Stimulated activated CD8-positive, alpha-beta memory T cell treated with anti-CD3 and anti-CD28 coated beads, Interleukin-7, amount 100 ng/mL, for 1 hour (primary cell): ENCODE measurements around the gene TLR5.
"Not testable (repeated sequence)": the region's sequence is repeated elsewhere in the genome, so short reads cannot be mapped to it uniquely, and the experiment has no call there.

Experiments
- DNase-seq, 2 donors: peaks; one replicate each; pipeline ENCODE4 v3.0.0-alpha.2; 2020; ENCODE audit warnings: low read depth in 2 of 2

The TLR5 gene, protein sequence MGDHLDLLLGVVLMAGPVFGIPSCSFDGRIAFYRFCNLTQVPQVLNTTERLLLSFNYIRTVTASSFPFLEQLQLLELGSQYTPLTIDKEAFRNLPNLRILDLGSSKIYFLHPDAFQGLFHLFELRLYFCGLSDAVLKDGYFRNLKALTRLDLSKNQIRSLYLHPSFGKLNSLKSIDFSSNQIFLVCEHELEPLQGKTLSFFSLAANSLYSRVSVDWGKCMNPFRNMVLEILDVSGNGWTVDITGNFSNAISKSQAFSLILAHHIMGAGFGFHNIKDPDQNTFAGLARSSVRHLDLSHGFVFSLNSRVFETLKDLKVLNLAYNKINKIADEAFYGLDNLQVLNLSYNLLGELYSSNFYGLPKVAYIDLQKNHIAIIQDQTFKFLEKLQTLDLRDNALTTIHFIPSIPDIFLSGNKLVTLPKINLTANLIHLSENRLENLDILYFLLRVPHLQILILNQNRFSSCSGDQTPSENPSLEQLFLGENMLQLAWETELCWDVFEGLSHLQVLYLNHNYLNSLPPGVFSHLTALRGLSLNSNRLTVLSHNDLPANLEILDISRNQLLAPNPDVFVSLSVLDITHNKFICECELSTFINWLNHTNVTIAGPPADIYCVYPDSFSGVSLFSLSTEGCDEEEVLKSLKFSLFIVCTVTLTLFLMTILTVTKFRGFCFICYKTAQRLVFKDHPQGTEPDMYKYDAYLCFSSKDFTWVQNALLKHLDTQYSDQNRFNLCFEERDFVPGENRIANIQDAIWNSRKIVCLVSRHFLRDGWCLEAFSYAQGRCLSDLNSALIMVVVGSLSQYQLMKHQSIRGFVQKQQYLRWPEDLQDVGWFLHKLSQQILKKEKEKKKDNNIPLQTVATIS

DNA sequence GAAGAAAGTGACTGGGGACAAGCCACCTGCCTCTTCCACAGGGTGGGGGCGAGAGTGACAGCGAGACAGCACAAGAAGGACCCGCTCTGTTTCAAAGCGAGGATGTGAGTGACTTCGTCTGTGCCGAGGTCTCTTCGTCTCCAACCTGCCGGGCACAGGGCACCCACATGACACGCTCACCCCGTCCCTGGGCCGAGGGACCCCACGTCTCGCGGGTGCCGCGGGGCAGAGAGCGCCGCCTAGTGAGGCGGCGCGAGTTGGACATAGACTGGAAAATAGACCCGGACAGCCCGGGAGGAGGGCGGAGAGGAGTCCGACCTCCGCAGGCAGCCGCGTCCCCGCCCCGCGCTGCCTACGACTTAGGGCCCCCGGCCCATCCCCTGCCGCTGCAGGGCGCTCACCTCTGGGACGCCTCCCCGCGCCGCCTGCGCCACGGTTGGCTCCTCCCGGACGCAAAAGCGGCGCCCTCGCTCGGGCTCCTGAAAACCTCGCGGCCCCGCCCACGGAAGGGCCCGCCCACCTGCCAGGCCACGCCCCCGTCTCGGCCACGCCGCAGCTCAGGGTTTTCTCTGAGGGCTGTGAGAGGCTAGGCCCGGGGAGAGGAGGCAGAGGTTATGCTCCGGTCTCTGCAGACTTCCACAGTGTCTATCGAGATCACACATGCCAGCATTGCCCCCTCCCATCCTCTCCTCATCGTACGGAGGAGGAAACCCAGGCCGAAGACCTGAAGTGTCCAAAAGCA, at the start of gene TLR5:
TSS of gene TLR5 (minus strand) at position 454 of the 742 bp plus-strand sequence. CDS start 30,217 bp downstream, outside the sequence.
- peak; percentile 79 to 85 for DNase-seq

DNA sequence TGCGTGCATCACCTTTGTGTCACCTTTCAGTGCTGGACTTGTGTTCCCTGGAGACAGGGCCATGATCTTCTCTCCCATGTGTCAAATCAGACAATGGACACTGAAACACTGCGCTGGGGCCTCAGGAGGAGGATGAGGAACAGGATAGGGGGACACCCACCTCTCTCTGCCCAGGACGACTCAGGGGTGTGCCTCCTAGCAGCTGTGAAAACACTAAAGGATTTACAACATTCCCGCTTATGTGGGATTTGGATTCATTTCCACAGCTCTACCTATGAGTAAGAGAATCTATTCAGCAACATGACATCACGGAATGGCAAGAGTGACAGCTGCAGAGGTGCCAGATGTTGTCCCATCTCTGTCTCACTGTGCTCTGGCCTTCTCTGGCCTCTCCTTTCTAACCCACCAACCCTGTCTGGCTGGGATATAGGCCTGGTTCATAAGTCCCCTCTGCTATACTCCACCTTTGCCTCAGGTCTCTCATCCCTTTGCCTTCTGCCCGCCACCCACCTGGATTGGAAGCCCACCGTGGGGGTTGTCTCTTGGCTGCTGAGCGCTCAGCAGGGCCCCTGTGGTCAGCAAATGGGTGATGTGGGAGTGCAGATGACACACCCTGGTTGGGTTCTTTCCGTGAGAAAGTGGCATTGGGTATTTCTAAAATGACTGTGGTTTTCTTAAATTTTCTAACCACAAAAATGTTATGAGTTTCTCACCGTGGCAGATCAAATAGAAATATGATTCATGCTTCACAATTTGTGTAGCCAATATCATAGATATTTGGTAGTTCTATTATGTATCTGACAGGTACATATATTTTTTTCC, 47.1 kb upstream of the TLR5 start:
- peak in 1 of 2 donors; percentile 7 for DNase-seq

DNA sequence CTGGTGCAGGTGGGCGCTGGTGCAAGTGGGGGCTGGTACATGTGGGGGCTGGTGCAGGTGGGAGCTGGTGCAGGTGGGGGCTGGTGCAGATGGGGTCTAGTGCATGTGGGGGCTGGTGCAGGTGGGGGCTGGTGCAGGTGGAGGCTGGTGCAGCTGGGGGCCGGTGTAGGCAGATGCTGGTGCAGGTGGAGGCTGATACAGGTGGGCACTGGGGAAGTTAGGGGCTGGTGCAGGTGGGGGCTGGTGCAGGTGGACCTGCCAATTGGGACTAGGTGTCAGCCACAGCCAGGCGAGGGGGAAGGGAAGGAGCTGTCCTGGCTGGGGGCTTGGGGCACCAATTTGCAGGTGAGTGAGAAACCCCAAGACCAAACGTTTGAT, 46.5 kb upstream of the TLR5 start:
- DNase-seq = no peak

DNA sequence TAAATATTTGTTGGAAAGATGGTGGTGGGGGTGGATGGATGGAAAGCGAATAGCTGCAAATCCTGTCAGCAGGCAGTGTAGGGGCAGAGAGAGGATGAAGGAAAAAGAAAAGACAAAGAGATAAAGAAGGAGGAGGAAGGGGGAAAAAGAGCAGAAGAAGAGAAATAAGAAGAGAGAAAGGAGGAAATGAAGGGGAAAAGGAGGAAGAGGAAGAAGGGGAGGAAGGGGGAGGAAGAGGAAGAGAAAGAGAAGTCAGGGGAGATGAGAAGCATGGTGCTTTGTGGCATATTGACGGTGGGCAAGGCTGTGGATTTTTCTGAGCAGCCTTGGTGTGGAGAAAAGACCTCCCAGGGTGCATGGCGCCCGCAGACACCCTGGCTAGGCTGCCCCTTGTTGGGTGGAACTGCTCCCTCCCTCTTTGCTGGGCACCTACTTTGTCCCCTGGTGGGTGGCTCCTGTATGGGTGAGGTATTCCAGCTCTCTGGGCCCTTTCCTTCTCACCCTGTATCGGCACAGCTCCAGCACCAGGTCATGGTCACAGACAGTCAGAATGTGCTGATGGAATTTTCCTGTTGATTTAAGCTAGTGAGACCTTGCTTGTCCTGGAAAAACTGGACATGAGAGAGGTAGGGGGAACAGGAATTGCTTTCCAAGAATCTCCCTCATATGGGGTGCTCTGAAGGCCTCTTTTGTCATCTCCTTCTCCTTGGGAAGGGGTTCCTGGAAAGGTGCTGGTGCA, 45.7 kb upstream of the TLR5 start:
- DNase-seq = no peak

DNA sequence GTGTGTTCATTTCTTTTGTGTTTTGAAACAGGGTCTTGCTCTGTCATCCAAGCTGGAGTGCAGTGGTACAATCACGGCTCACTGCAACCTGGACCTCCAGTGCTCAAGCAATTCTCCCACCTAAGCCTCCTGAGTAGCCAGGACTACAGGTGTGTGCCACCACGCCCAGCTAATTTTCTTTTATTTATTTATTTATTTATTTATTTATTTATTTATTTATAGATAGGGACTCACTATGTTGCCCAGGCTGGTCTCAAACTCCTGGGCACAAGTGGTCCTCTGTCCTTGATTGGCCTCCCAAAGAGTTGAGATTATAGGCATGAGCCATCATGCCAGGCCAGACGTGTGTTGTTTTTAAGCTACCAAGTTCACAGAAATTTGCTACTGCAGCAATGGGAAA, 43.8 kb upstream of the TLR5 start:
- no peak for DNase-seq

DNA sequence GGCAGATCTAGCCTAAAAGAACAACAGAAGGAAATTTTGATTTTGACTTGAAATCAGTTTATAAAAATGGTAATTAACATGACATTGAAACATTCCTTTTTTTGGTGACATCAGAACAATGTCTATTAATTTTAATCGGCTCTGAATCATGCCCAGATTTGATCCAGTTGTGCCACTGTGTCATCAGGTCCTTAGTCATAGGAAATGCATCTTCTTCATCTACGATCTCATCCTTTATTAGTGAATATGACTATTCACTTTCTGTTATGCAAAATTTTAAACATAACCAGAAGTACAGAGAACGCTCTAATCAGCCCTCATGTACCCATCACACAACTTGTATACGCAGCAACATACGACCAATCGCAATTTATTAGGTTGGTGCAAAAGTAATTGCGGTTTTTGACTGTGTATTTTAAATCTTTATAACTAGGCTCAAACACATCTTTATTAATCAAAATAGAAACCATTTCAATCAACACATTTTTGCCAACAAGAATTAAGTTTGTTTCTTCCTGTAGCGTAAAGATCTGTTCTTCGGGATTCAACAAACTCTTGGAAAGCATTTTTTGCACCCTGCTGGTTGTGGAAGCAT, 40.3 kb upstream of the TLR5 start:
- no peak for DNase-seq

DNA sequence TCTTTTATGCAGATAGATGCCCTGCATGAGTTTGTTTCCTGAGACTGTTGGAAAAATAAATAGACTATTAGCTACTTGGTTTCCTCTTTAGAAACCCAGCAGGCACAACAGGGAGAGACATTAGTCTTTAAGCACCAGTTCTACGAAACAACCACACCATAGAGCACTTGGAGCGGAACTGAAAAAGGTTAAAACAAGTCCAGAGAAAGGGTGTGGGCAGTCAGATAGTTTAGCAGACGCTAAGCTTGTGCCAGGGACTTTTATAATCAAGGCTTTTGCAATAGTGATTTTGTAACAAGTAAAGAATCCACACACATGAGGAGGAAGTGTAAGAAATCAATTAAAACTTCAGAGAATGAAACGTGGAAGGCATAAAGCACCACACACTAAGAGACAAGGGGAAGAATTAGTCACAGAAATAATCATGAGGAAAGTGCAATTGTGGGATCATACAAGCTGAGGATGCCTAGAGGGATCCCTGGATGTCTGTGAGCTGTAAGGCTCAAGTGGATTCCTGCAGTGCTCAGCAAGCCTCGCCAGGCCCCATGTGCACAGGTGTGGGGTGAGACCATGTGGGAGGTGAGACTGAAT, 37.8 kb upstream of the TLR5 start:
- DNase-seq = no peak

DNA sequence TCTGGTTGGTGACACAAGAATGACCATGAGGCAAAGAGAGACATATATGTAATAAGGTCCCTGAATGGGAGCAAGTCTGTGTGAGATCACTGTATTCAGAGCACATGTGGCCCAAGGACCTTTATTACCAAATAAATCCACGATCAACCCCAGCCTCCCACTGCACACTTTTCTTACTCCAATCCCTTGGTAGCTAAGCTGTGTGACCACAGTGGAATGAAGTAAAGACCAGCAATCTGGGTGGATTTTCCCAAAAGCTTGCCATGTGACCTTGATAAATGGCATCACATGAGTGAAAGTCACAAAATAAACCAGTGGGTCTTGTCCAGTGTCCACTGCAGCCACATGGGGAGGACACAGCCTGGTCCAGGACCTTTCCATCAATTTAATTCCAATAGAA, 36.7 kb upstream of the TLR5 start:
- DNase-seq = no peak

DNA sequence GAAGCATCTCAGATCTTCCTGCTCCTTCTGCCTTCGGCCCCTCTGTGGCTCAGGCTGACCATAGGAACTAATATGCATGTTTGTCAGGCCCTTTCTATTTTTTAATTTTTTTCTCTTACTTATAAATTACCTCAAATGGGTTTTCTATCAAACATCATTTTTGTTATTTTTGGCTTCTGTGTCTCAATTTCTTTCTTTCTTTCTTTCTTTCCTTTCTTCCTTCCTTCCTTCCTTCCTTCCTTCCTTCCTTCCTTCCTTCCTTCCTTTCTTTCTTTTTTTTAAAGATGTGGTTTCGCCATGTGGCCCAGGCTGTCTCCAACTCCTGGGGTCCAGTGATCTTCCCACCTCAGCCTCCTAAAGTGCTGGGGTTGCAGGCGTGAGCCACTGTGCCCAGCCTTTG, 36.2 kb upstream of the TLR5 start:
- DNase-seq = no peak

DNA sequence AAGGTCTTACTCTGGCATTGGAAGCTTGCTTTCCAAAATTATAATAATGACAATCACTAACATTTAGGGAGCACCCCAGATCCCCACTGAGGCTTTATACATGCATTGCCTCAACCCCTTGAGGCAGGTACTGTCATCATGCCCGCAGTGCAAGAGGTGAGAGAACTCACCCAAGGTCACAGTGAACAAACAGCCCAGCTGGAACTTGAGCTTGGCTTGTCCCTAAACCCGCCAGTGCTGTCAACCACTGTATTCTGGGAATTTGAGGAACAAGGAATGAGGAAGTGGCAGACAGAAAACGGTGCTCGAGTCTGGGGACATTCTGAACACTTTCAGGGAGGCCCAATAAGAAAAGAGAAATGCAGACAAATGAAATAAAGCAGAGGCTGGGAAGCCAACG, 34.6 kb upstream of the TLR5 start:
- no peak for DNase-seq

DNA sequence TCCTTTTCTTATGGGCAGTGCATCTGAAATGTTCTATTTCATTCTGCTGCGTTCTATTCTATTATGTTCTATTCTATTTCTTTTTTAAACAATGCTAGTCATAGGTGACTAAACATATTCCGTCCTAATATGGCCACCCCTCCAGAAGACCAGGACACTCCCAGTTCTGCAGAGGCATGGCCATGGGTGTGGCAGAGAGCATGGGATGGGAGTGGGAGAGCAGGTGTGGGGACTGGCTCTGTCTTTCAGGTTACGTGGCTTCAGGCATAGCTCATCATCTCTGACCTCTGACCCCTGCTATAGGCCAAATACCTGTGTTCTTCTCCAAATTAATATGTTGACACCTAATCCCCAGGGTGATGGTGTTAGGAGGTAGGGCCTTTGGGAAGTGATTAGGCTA, 33.4 kb upstream of the TLR5 start:
- no peak for DNase-seq

DNA sequence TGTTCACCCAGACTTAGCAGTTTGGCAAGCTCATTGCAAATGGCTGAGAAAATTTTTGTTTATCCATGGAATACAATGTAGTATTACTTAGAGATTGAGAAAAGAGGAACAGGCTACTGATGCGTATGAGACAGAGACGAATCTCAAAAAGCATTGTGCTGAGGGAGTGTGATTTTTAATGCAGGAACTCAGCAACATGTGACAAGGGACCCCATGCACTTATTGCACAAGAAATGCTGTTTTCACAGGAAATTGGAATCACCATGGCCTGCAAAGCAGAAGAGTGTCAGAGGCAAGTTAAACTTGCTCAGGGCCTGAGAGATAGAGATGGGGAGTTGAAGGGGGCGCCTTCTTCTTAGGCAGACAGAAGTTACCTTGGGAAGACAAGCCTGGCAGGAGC, 32.6 kb upstream of the TLR5 start:
- DNase-seq = no peak

DNA sequence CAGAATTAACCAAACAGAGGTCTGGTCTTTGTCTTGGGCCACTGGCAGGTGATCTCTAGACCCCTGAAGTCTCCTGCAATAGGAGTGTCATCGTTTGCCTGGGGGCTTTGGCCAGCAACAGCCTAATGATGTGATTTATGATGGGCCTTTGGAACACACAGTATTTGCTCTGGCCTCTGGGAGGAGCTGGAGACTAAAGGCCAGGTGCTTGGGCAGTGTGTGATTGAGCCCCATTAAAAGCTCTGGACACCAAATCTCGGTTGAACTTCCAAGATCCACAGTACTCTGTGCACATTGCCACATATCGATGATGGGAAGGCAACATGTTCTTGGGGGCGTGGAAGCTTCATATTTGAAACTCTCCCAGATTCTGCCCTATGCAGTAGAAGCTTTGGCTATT, 32.0 kb upstream of the TLR5 start:
- DNase-seq = no peak

DNA sequence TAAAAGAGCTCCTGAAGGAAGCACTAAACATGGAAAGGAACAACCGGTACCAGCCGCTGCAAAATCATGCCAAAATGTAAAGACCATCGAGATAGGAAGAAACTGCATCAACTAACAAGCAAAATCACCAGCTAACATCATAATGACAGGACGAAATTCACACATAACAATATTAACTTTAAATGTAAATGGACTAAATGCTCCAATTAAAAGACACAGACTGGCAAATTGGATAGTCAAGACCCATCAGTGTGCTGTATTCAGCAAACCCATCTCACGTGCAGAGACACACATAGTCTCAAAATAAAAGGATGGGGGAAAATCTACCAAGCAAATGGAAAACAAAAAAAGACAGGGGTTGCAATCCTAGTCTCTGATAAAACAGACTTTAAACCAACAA, 26.4 kb upstream of the TLR5 start:
- DNase-seq = not testable (repeated sequence)

DNA sequence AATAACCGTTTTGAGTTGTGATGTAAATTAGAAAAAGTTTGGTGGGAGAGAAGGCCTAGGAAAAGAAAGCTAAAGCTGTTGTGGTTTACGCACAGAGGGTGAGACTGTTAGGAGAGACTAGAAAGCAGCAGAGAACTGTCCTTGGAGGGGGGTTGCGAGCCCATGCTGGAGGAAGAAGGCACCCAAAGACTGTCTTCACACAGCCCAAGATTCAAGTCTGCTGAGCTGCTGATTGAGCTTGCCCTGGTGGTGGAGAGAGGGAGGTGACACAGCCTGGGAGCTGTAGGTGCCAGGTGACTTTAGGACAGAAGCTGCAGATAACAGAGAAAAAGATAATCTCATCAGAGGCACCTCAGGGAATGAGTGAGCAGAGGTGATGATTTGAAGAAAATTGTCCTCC, 18.3 kb upstream of the TLR5 start:
- DNase-seq = no peak

DNA sequence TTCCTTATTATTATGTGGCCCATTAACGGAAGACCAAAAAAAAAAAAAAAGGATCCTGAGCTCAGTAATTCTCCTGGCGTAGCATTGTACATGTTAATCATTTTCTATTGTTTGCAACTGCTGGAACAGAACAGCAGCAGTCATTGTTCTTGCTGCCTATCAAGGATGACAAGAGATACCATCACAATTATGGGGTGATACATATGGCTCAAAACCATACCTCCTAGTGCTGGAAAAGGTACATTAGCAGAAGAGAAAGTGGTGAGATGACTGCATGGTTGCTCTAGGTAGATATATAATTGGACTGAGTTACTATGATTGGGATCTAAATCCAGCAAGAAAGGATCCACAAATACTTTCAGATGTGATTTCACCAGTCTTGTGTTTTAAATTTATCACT, 13.3 kb upstream of the TLR5 start:
- DNase-seq = no peak

DNA sequence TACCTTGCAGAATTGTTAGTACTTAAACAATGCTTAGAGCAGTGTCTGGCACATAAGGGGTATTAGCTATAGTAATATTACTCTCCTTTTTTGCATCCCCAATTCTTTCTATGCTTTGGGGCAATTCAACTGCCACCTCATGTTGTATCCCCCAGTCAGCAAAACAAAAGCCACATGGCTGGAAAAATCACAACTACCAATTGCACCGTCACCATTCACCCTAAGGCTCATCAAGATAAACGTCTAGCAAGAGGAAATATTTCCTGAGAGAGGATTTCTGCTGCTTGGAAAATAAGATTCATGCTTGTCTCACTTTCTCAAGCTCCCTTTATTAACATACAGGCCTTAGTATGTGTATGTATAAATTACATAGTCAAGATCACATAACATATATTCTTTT, 12.1 kb upstream of the TLR5 start:
- no peak for DNase-seq

DNA sequence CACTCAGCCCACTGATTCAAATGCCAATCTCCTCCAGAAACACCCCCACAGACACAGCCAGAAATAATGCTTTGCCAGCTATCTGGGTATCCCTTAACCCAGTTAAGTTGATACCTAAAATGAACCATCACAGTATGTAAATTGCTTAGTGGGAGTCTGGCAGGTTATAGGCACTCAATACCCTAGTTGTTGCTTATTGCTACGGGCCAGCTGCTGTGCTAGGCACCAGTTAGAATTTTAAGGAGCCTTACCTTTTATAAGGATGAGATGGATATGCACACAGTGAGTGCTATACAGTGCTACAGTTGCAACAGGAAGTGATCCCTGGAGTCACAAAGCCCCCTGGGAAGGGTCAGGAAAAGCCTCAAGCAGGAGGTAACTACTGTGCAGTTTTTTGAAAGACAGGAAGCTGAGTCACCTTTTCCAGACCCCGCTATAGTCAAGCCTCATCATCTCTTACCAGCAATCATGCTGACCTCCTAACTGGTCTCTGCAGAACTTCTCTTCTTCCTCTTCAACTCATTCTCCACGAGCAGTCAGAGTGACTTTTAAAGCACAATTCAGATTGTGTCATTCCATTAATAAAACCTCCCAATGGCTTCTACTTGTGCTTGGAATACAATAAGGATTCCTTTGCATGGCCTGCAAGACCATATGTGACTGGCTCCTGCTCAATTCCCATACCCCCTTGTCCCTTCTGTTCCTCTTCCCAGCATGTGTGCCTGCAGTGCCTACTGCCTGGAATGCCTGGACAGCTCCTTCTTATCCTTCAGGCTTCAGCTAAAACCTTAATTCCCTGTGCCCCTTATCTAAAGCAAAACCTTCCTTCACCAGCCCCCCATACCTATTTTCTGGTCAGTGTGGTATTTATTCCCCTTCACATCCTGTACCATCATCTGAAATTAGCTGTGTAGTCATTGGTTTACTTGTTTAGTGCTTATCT, 10.4 kb upstream of the TLR5 start:
- no peak for DNase-seq

DNA sequence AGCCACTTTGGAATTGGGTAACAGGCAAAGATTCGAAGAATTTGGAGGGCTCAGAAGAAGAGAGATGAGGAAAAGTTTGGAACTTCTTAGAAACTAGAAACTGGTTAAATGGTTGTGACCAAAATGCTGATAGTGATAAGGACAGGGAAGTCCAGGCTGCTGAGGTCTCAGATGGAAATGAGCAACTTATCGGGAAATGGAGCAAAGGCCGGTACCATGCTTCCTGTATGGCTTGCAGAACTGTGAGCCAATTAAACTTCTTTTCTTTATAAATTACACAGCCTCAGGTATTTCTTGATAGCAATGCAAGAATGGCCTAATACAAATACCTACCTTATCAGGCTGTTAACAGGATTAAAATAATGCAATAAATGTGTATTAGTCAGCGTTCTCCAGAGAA, 9.4 kb upstream of the TLR5 start:
- no peak for DNase-seq
